ENCODE measurements around the gene HERC2. TPM values are rescaled to one million over a fixed set of nuclear protein-coding genes. Genes with fewer than 3 reads are reported as not detected.

HERC2 gene
- total RNA-seq, 1 experiment from 2014 or later = 69.7 TPM

- no peak for ATAC-seq
- ChIA-PET POLR2A (no interaction called here), CTCF (no interaction called here)
- no TSS peak for BruUV-seq (replicated peaks)
- H3K27me3 ChIP-seq (ENCODE audit: control insufficient read depth, insufficient read depth, low read length) = no peaks in the 10 kb centered on the region; the same call in 1 of the 2 replicates
- H3K4me1 ChIP-seq (ENCODE audit: control insufficient read depth, insufficient read depth, low read length) = no peaks in the 10 kb centered on the region
- no peaks in the 10 kb centered on the region for H3K36me3 ChIP-seq (ENCODE audit: control insufficient read depth, insufficient read depth, low read length)
- no peak overlapping the region for H3K27ac ChIP-seq (ENCODE audit: low read length)
- no peak overlapping the region for H3K4me3 ChIP-seq (ENCODE audit: low read depth in 2 of 2, low read length in 2 of 2)
- DNase-seq (ENCODE audit: low read depth, low spot score) = no peak
- intact Hi-C loops (cut with micrococcal nuclease; ENCODE audit: unreplicated experiment) = no loop called here
- in situ Hi-C loops (cut with HindIII; ENCODE audit: low pct_unique_long_range_greater_than_20kb, low sequenced_read_pairs) = no loop called here
- no peak for TF ChIP-seq CTCF (IDR thresholded peaks at IDR 0.05)
- no peak for TF ChIP-seq TCF7L2 (IDR thresholded peaks at IDR 0.05; ENCODE audit: low read depth, low read length)
- TF ChIP-seq SIN3A (IDR thresholded peaks at IDR 0.05; ENCODE audit: borderline replicate concordance, insufficient read depth, low read depth, low read length) = no peak
- TF ChIP-seq POLR2AphosphoS5 (IDR thresholded peaks at IDR 0.05; ENCODE audit: low read depth, low read length) = no peak
- TF ChIP-seq REST (IDR thresholded peaks at IDR 0.05; ENCODE audit: insufficient read depth in 1 of 2, low read depth in 2 of 2, low read length in 1 of 2) = no peak
- no peaks in the 10 kb centered on the region for H3K9me3 ChIP-seq (ENCODE audit: control insufficient read depth, insufficient read depth, low read depth, low read length)
These were observed 255.7 kb downstream of the HERC2 start for GRCh38 chr15:28066231-28066630.

Other genes starting within 250 kb of the HERC2 start
- 0.13 TPM for gene OCA2, start 222.9 kb downstream of the HERC2 start, total RNA-seq (2021; ENCODE audit: unreplicated experiment)
- gene GOLGA6L24, start 35.9 kb upstream of the HERC2 start, total RNA-seq (2021; ENCODE audit: unreplicated experiment) = not detected
- not detected for gene GOLGA8F, start 56.5 kb upstream of the HERC2 start, total RNA-seq (2021; ENCODE audit: unreplicated experiment)
- not detected for gene GOLGA8G, start 210.8 kb upstream of the HERC2 start, total RNA-seq (2021; ENCODE audit: unreplicated experiment)
- not detected for gene GOLGA6L25, start 231.4 kb upstream of the HERC2 start, total RNA-seq (2021; ENCODE audit: unreplicated experiment)